ENCODE results near the gene THSD4.

Gene THSD4

GRCh38 chr15:71469413-71469812 is 354.1 kb downstream of the THSD4 start:
- no peak for DNase-seq

DNA sequence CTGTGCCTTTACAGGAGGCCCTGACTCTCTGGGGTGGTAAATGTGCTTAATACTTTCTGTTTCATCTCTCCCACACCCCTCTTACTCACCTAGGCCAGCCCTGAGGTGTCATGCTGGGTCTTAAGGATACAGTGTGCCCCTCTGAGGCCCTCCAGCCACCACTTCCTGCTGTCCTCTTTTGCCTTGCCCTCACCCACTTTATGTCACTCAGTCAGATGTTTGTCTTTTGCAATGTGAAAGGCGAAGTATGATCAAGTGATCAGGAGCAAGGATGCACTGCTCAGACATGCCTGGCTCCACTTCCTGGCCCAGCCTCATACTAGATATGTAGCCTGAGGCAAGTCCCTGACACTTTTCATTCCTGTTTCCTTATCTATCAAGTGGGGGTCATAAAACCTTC is 356.1 kb downstream of the THSD4 start:
- DNase-seq: no peak

DNA sequence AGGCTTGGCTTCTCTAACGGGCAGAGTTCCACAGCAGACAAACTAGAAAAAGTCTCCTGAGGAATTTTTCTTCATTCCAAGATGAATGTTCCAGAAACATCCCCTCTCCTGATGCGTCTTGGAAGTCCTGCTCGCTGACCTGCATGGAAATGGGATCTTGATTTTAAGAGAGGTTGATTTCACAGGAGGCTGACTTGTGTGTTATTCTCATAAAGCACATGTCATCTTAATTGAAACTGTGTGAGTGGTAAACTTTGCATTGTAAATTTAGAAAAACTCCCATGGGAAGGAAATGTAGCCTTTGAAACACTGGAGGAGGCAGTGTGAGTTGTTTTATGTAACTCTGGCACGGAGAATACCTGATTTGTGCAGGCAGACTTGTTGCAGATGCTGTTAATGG is 357.3 kb downstream of the THSD4 start:
- DNase-seq: no peak

GRCh38 chr15:71473751-71474150 is 358.5 kb downstream of the THSD4 start:
- DNase-seq: no peak

GRCh38 chr15:71476823-71477222 is 361.6 kb downstream of the THSD4 start:
- DNase-seq: no peak

- DNase-seq: no peak
Measured at GRCh38 chr15:71480556-71480955, 365.3 kb downstream of the THSD4 start.

DNA sequence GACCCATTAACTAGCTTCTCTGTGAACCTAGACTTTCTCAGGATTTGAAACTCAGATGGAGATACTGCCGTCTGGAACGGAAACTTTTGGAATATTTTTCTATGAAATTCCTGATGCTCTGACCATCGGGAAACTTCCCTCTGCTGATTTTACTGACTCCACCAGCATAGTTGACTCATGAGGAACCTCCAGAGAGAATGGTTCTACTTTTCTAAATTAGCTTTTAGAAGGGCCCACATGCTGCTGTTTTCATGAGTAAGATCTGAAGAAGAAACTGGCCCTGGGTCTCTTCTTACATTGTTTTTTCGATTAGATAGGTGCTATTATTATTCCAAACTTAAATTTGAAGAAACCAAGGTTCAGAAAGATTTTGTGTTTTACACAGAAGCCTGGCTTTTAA is 368.8 kb downstream of the THSD4 start:
- no peak for DNase-seq

DNA sequence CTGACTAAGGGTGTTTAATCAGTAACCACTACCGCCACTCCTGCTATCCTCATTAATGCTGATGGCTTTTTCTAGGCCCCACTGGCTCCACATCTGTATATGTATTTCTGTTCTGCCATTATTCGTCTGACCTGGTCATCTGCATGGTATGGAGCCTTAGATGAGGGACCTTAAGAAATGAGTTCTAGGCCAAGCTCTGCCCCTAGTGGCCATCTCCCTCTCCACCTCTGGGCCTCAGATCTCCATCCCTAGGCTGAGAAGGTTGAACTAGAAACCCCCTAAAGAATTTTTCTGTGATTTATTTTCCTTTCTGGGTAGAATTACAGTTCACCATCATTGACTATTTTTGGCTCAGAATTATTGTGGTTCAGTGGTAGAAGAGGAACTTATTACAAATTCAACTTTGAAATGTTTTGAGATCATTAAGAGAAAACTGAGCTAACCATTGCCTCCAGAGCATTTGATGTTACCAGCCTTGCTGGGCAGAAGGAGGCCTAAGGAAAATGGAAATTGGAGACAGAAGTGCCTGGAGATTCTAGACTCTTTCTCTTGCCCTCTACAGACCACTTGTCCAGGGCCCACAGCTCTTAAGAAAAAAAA is 369.9 kb downstream of the THSD4 start:
- DNase-seq: no peak

GRCh38 chr15:71489570-71489969 is 374.3 kb downstream of the THSD4 start:
- DNase-seq: no peak

- no peak for DNase-seq
Measured at GRCh38 chr15:71493526-71493925, 378.3 kb downstream of the THSD4 start.

- no peak for DNase-seq
Measured at GRCh38 chr15:71494563-71495397, 379.5 kb downstream of the THSD4 start.

- DNase-seq: no peak
Measured at GRCh38 chr15:71495398-71495780, 380.1 kb downstream of the THSD4 start.

GRCh38 chr15:71496336-71496955 is 381.2 kb downstream of the THSD4 start:
- no peak for DNase-seq

GRCh38 chr15:71501344-71502076 is 386.2 kb downstream of the THSD4 start:
- no peak for DNase-seq

- no peak for DNase-seq
Measured at GRCh38 chr15:71502077-71502432, 386.8 kb downstream of the THSD4 start.

DNA sequence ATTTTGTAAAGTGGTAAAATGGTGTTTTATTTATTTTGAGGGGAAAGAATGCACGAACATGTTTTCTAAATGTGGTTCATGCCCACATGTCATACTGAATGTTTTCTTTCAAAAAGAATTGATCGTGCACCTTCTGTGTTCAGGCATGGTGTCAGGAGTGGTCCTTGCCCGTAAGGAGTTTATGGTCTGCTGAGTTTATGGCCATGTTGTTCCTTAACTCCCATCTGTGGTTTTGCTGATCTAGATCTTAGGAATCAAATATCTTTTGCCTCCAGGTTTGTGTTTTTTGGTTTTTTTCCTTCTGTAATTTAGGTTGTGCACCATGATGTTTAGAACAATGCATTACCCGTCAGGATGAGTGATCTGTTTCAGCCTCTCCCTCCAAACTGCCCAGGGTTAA is 390.7 kb downstream of the THSD4 start:
- DNase-seq: no peak

DNA sequence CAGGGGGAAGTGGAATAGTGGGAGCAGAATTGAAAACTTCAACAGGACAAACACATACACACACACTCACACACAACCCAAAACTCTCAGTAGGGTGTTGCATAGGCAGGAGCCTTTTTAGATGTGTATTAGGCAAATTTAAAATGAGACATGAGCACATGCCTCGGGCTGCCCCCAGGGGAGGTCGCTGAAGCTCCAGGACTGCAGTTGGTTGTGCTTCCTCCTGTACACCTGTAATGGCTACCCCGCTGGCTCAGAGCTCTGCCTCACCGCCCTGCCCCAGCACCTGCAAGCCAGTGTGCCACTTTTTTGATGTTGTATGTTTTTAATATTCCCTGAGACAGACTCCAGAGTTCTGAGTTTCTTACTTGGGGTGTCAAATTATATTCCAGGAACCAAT is 391.7 kb downstream of the THSD4 start:
- DNase-seq: no peak

GRCh38 chr15:71508081-71508682 is 392.9 kb downstream of the THSD4 start:
- DNase-seq: no peak

GRCh38 chr15:71509139-71509538 is 393.9 kb downstream of the THSD4 start:
- no peak for DNase-seq

DNA sequence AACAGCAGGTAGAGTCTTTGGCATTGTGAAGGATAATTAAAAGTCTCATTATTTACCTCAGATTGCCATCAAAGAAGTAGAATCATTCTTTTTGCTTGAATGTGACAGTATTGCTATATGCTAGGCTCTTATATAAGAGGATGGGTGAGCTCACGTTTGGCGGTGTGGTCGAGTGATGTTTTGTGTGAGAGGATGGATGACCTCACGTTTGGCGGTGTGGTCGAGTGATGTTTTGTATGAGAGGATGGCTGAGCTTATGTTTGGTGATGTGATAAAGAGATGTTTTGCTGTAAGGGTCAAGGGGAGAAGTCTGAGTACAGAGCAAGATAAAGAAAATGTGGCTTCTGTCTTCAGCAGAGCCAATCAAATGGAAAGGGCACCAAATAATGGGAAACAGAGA is 395.5 kb downstream of the THSD4 start:
- DNase-seq: no peak

- DNase-seq: no peak
Measured at GRCh38 chr15:71511796-71512681, 396.8 kb downstream of the THSD4 start.

- no peak for DNase-seq
Measured at GRCh38 chr15:71512682-71513006, 397.4 kb downstream of the THSD4 start.

All from activated naive CD4-positive, alpha-beta T cell treated with Interleukin-2 at 50 U/mL for 16 hours (primary cell).